Measurements from ENCODE around the gene TRIM2.
"Not testable (repeated sequence)": the region's sequence is repeated elsewhere in the genome, so short reads cannot be mapped to it uniquely, and the experiment has no call there.

TRIM2 gene

DNA sequence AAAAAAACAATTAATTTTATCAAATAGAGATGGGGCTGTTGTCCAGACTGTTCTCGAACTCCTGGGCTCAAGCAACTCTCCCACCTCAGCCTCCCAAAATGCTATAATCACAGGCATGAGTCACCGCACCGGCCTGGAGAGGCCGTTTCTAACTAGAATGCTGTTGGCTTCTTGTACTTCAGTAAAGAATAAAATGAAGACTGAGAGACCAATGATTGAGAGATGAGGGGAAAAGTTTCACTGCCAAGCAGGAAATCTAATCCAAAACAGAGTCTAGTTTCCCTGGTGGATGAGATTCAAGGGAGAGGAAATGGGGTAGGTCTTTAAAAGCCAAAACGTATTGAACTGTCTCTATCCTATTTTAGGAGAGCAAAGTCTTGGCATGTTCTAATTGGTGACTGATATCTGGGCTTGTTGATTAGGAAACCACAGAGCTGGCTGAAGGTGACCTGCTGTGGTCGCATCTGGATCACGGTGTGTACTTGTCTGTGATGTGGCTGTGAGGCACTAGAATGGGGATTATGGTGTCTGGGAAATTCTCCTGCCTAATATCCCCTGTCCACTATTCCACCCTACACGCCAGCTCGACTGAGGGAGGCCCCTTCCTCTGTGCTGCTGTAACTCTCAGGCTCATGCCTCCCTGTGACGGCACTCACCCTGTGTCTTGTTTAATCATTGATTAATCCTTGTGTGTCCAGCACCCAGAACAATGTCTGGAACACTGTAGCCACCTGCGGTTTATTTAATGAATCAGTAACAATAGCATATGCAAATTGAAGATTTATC is 15.0 kb upstream of the TRIM2 start:
- DNase-seq (ENCODE audit: low read depth, low spot score): no peak

DNA sequence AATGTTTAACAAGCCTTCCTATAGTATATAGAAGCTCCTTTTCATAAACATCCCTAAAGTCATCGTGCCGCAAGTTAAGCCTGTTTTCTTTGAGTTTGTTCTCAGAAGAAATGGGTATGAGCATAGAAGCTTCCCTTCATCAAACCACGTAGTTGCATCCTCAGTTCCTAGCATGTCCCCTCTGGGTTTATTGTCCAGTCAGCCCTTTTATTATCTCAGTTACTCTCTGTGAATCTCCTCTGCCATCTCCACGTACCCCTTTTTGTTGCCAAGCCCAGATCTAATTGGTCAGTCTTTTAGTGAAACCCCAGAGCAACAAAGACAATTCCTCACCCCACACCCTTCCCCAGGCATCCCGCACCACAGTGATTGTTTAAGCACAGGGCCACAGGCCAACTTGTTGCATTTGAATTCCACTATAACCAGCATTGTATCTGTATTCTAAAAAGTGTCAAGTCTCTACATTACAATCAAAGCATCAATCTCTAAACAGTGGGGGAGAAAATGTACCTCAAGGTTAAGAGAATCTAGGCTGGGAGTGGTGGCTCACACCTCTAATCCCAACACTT is 12.4 kb upstream of the TRIM2 start:
- DNase-seq (ENCODE audit: low read depth, low spot score): no peak

DNA sequence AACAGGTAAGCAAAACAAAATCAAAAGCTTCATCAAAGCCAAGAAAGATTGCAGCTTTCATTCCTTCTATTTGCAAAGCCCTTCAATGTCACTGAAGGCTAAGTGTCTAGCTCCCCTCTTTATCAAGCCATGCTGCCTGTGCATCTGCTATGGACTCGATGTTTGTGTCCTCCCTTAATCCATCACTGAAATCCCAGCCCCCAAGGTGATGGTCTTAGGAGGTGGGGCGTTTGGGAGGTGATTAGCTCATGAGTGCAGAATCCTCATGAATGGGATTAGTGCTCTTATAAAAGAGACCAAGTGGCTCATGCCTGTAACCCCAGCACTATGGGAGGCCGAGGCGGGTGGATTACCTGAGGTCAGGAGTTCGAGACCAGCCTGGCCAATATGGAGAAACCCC is 6.9 kb upstream of the TRIM2 start:
- DNase-seq (ENCODE audit: low read depth, low spot score): no peak

DNA sequence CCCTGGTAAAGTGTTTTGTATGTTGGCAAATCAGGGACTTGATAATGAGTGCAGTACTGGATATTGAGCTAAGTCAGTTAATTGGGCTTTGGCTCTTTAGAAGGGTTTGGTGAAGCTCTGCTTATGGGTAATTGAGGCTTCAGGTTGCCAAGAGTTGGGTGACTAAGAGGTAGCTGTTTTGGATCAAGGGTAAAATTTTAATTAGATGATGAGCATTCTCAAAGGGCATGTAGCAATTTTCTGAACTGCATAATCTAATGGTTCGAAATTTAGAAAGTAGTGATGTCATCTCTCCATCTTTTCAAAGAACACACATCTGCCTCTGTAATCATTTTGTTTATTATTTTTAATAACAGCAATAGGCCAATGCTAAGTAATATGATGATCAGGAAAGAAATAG is 5.5 kb upstream of the TRIM2 start:
- DNase-seq (ENCODE audit: low read depth, low spot score): no peak

DNA sequence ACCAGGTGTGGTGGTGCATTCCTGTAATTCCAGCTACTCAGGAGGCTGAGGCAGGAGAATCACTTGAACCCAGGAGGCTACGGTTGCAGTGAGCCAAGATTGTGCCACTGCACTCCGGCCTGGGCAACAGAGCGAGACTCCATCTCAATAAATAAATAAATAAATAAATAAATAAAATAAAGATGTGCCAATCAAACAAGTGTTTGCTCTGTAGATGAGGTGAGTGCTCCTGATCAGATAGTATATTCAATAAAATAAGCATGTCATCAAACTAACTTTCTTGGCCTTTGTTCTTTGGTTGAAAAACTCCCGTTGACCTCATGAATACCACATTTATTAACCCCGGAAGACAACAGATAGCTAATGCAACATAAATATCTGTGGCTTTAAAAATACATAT is 497 bp upstream of the TRIM2 start:
- not testable (repeated sequence) for DNase-seq (ENCODE audit: low read depth, low spot score)

DNA sequence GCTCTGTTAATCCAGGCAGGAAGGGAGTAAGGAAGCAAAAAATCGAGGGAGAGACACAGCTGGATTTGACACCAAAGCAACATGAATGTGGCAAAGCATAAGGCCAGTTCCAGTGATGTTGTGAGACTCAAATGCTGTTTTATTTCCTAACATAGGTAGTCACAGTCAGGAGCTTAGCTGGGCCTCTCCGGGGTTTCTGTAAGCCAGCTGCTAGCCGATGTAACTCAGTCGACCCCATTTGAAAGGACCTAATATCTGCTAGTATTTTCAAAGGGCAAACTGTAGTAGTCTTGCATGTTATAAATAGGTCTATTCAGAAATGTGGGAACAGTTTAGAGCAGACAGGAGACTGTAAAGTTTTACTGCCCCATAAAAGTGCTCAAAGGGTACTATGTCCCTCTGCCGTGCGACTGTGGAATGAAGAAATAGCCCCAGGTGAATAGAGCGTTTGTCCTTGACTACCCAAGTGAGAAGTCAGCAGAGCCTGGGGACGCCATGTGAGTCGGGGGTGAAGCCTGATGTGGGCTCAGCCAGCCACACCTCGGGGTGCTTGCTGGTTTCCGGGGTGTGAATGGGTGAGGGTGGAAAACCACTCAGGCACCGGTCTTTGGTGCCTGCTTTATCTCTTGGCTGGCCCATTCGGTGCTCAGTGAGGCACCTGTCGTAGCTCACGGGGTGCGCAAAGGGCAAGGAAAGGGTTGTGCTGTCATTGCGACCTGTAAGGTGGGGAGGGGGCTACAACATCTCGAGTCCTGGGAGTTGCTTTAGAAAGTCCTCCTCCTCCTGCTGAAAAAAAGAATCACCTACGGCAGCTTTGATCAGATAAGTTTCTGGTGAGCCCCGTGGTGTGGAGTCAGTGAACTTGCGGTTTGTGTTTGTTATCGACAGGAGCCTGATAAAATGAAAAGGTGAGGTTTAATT is 745 bp downstream of the TRIM2 start:
- DNase-seq (ENCODE audit: low read depth, low spot score): no peak

DNA sequence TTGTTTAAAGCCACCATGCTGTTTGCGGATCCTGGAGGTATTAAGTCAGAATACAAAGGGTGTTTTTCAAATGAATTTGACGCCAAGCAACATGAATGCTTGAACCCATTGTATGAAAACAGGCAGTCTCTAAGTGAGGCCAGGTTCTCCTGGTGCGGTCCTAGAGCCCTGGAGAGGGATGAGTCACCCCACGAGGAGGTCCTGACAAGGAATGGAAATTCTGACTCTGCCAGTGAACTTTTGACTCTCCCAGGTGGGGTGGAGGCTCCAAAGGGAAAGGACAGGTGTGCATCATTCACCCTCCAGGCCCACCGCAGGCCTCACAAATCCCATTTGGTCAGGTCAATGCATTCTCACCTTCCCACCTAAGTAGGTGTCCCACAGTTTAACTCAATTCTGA is 1.5 kb downstream of the TRIM2 start:
- DNase-seq (ENCODE audit: low read depth, low spot score): no peak

DNA sequence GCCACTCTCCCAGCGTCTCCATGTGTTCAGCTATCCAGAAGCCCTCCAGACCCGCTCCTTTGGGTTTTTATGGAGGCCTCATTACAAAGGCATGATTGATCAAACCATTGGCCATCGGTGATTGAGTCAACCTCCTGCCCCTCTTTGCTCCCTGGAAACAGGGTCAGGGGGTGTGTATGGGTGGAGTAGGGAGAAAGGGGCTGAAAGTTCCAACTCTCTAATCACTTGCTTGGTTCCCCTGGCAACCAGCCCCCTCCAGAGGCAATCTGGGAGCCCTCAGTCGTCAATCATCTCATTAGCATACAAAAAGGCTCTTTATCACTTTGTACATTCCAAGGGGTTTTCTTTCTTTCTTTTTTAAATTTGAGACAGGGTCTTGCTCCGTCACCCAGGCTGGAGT is 2.3 kb downstream of the TRIM2 start:
- peak; percentile 79 for DNase-seq (ENCODE audit: low read depth, low spot score)

DNA sequence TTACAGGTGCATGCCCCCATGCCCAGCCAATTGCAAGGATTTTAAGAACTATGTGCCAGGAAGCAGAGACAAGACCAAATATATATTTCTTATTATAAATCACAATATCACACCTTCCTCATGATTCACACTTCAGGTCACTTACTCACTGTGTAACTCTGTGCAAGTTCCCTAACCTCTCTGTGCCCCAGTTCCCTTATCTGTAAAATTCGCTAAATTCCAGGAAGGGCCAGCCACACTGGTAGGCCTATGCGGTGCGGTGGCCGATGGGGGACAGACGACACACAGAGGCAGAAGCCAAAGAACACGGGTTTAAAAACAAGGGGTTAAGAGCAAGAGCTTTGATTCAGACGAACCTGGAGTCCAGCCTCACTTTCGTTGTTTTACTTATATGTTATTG is 2.8 kb downstream of the TRIM2 start:
- no peak for DNase-seq (ENCODE audit: low read depth, low spot score)

DNA sequence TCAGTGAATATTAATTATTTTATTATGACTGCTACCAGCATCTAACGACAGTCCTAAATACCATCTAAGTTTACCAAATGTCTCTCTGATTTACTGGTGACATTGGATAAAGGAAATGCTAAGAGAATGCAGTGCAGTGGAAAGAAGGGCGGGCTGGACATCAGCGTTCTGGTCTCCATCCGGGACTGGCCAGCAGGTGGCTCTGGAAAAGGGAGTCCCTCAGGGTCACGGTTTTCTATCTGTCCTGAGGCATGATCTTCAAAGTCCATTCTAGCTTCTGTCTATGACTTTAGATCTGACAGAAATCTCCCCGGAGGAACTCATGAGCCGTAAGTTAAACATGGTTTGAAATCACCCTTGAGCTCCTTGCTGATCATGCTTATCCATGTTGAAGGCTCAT is 3.3 kb downstream of the TRIM2 start:
- no peak for DNase-seq (ENCODE audit: low read depth, low spot score)

DNA sequence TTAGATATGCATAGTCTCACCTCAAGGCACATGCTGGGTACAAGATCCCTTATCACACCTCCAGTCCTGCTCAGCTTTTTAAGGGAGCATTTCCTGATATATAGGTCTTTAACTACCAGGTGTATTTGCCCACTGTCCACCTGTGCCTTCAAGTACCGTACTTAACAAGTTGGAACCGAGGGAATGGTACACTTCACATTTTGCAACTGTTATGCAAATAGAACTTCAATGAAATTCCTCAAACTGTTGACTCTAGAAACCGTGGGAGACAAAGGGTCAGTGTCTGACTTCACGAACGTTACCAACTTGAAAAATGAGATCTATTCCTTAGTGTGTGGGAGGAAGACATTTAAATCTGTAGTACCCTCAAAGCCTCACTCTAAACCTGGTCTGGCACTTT is 5.2 kb downstream of the TRIM2 start:
- DNase-seq (ENCODE audit: low read depth, low spot score): no peak

DNA sequence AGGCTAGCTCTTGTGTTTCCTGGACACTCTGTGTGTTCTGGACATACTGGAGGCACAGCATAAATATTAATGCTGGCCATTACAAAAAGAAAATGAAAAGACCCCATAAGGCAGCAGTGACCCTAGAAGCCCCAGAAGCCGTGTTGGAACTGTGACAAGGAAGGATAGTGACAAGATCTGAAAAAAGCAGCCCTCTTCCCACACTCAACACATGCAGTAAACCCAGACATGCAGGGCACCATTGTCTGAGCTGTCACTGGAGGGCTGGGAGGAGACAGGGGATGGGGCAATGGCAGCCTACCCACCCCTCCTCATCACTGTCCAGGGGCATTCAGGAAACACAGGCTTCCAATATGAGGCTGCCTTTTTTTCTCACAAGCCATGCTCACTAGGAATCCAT is 6.5 kb downstream of the TRIM2 start:
- no peak for DNase-seq (ENCODE audit: low read depth, low spot score)

DNA sequence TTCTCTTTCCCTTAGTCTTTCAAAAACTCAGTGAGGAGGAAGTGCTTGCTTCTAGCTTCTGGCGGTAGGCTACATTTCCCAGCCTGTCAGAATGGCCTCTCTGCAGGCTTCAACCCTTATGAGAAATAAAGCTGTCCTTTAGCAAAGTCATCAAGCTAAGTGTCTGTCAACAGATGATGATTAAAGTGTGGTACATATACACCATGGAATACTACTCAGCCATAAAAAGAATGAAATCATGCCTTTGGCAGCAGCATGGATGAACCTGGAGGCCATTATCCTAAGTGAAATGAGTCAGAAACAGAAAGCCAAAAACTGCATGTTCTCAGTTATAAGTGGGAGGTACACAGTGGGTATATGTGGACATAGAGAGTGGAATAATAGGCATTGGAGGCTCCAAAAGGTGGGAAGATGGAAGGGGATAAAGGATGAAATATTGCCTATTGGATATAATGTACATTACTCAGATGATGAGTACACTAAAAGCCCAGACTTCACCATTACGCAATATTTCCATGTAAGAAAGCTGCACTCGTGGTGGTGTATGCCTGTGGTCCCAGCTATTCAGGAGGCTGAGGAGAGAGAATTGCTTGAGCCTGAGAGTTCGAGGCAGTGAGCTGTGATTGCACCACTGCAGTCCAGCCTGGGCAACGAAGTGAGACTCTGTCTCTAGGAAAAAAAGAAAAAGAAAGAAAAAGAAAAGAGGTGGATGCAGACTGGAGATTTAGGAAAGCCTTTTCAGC is 7.9 kb downstream of the TRIM2 start:
- DNase-seq (ENCODE audit: low read depth, low spot score): no peak

DNA sequence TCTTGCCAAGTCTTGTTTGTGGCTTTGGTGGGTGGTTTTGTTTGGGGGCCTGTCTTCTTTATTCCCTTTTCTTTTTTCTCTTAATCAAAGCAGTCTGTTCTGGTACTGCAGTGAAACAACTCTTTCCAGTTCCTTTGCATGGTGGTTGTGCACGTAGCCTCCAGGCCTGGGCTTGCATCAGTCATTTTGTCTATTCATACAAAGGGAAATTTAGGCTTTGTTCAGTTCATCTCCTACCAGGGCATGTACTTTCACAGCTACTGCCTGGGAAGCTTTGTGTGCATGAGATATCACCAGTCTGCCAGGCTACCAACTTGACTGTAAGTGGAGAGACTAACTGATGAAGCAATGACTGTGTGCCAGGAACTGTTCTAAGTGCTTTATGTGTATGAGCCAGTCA is 8.5 kb downstream of the TRIM2 start:
- DNase-seq (ENCODE audit: low read depth, low spot score): no peak

DNA sequence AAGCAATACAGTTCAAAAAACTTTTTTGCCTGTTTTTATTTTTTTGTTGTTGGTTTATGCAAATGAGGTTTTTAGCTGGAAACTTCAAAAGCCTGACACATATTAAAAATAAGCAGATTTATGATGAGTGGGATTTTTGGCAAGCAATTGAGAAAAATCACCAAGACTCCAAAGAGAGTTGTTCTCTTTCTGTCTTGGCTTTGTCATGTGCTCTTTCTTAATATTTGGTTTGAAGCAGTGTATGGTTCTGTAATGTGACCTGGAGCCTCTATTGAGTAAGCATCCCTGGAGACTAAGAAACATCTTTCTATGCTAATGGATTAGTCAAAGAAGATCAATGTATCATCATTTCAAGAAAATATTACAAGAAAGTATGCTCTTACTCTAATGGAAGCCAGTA is 11.7 kb downstream of the TRIM2 start:
- no peak for DNase-seq (ENCODE audit: low read depth, low spot score)

DNA sequence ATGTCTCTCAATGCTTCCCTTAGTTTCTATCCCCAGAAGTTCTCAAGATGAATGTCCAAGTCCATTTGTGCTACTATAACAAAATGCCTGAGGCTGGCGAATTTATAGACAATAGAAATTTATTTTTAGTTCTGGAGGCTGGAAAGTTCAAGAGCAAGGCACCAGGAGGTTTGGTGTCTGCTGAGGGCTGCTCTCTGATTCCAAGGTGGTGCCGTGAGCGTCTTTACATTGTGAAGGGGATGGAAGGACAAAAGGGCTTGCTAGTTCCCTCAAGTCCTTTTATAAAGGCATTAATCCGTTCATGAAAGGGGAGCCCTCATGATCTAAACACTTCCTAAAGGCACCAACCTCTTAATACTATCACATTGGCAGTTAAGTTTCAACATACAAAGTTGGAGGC is 12.3 kb downstream of the TRIM2 start:
- DNase-seq (ENCODE audit: low read depth, low spot score): no peak

DNA sequence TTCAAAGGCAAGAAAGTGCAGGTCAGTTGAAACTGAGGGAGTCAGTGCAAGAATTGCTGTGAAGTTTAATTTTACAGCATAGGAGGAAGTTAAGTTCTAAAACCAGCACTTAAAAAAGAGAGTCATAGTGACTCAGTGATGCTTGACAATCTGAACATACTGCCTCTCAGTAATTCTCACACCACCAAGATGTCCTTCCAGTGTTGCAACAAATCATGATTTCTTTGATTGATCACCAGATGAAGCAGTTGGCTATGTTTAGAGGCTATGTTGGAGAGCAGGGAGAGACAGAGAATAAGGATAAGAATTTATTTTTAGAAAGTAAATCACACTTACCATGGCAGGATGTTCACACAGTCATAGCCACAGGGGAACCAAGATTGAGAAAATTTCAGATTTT is 13.2 kb downstream of the TRIM2 start:
- no peak for DNase-seq (ENCODE audit: low read depth, low spot score)

DNA sequence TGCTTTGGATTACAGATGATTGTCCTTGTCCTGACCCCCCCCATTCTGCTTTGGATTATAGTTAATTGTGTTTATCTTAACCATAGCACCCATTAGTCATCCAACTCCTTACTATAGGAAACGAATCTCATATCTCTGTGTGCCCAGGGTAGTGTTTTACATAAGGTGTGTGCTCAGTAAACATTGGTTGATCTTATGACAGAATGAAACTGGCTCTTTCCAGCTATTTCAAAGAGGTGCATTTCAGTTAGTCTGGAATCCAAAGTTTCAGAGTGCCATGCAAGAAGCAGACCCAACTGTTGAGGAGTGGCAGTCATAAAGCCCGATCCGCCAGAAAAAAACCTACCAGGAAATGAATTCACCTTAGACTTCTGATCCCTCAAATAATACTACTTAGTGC is 14.7 kb downstream of the TRIM2 start:
- no peak for DNase-seq (ENCODE audit: low read depth, low spot score)

DNA sequence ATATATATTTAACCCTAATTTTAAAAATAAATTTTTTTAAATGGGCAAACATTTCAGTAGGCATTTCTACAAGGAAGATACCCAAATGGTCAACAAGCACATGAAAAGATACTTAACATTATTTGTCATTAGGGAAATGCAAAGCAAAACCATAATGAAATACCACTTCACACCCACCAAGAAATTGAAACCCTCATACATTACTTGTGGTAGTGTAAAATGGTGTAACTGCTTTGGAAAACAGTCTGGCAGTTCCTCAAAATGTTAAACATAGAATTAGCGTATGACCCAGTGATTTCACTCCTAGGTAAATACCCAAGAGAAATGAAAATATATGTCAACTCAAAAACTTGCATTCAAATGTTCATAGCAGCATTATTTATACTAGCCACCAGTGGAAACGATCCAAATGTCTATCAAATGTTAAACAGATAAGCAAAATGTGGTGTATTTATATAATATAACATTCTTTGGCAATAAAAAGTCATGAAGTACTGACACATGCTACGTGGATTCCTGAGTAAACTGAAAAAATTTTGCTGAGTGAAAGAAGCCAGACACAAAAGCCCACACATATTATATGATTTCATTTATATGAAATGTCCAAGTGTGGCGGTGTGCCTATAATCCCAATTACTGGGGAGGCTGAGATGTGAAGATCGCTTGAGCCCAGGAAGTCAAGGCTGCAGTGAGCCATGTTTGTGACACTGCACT is 16.6 kb downstream of the TRIM2 start:
- no peak for DNase-seq (ENCODE audit: low read depth, low spot score)

DNA sequence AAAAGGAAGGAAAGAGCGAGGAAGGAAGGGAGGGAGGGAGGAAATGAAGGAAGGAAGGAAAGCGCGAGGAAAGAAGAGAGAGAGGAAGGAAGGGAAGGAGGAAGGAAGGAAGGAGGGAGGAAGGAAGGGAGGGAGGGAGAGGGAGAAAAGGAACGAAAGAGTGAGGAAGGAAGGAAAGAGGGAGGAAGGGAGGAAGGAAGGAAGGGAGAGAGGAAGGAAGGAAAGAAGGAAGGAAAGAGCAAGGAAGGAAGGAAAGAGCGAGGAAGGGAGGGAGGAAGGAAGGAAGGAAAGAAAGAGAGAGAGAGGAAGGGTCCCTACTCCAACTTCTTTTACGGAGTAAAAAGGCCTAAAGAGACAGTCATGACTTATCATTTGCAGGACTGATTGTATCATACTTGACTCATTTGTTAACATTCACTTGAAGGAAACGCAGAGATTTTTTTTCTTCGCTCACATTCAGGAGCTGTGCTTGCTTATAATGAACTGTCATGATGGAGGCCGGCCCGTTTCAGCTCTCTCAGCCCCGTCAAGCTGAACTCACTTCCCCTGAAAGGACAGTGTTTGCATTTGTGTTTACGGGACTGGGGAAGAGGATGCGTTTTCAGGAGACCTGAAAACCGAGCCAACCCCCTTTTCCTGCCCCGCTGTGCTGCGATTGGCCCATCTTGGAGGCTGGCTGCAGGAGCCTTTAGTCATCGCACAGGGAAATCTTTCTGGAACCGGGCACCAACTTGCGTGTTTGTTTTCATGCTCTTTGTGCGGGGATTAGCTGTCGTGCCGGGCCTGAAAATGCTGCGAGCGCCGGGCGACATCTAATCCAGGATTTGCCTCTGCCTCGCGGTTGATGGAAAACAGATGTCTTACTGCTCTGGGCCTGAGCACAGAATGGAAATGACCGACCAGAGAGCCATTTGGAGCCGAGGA is 17.8 kb downstream of the TRIM2 start:
- no peak for DNase-seq (ENCODE audit: low read depth, low spot score)

Measured in iPS DF 19.7 (cell line).